ENCODE data around the gene COA8. TPM values are rescaled to one million over a fixed set of nuclear protein-coding genes. Genes with fewer than 3 reads are reported as not detected.

Gene COA8
- total and polyA plus RNA-seq, 2 of the 8 experiments (the other 6 are each of a cell fraction or from before 2014, with no cell fraction given): 7.1 to 35.5 TPM

GRCh38 chr14:103550451-103551337, 12.1 kb upstream of the COA8 start:
- peaks cover 0 to 3% (median 1%) of the 10 kb centered on the region in 4 experiments; a peak in 4 of 7 replicates for H3K4me1 ChIP-seq (replicated peaks in 1 of 4; ENCODE audit: control insufficient read depth in 3 of 4, insufficient read depth in 4 of 4, low read length in 3 of 4)
- ChIA-PET CTCF (ENCODE audit: partially characterized antibody) (interaction anchor here (0.6 to 28.8 kb wide), 7 partner anchors 10 to 607 kb away, joined by 3 to 921 read pairs (median 8); partner anchors contain the start of genes BAG5, CKB and TRMT61A), POLR2A (ENCODE audit: partially characterized antibody) (interaction anchor here (1.3 to 29.8 kb wide), 6 partner anchors 8 to 211 kb away, joined by 3 to 844 read pairs (median 18); partner anchors contain the start of genes BAG5, CKB and COA8)
- peak overlapping the region; percentile 66; the same call in 1 of the 2 replicates for H2BK5ac ChIP-seq (ENCODE audit: low read depth, low read length)
- H3K4me3 ChIP-seq (ENCODE audit: extremely low read depth in 1 of 4, insufficient read depth in 2 of 4, low read depth in 3 of 4, low read length in 4 of 4): no peak overlapping the region
- H3K36me3 ChIP-seq (ENCODE audit: control insufficient read depth in 2 of 4, insufficient read depth in 4 of 4, low read length in 3 of 4): no peaks in the 10 kb centered on the region
- H3K27ac ChIP-seq (ENCODE audit: low read depth, low read length): no peak overlapping the region
- no peak overlapping the region for H4K5ac ChIP-seq (ENCODE audit: insufficient read length, low read depth, low read length)
- H2AFZ ChIP-seq (ENCODE audit: low read length): no peak overlapping the region
- H3K23me2 ChIP-seq (ENCODE audit: low read depth, low read length): no peaks in the 10 kb centered on the region
- no peak overlapping the region for H4K91ac ChIP-seq (replicated peaks; ENCODE audit: insufficient read length, low read length)
- H4K8ac ChIP-seq (ENCODE audit: extremely low read depth, insufficient read depth, low read length): no peak overlapping the region
- no peaks in the 10 kb centered on the region for H3K79me1 ChIP-seq (ENCODE audit: low read depth, low read length)
- DNase-seq (ENCODE audit: low read depth in 1 of 2, low spot score in 2 of 2) (no peak), FAIRE-seq (no peak)
- H4K20me1 ChIP-seq (replicated peaks in 1 of 2; ENCODE audit: control insufficient read depth in 1 of 2, insufficient read depth in 2 of 2, low read length in 2 of 2): peaks cover 0 to 4% of the 10 kb centered on the region in 2 experiments
- no peak overlapping the region for H3K56ac ChIP-seq (replicated peaks; ENCODE audit: insufficient read length, low read depth, low read length)
- no peak overlapping the region for H3K9ac ChIP-seq (replicated peaks in 1 of 4; ENCODE audit: extremely low read depth in 1 of 4, low read depth in 3 of 4, low read length in 3 of 4)
- no peak overlapping the region for H3K23ac ChIP-seq (ENCODE audit: insufficient read length)
- peak overlapping the region; percentile 90; the same call in 1 of the 2 replicates for H2AK5ac ChIP-seq (ENCODE audit: low read depth, low read length)
- no peaks in the 10 kb centered on the region for H3K9me3 ChIP-seq (ENCODE audit: insufficient read depth in 2 of 2, low read depth in 1 of 2, low read length in 1 of 2)
- no peaks in the 10 kb centered on the region for H3K27me3 ChIP-seq (replicated peaks in 1 of 4; ENCODE audit: control insufficient read depth in 3 of 4, extremely low read depth in 1 of 4, insufficient read depth in 3 of 4, low read length in 3 of 4)
- H3K4me2 ChIP-seq (ENCODE audit: insufficient read depth in 1 of 2, low read depth in 2 of 2, low read length in 2 of 2): no peak overlapping the region
- H3K79me2 ChIP-seq (ENCODE audit: control insufficient read depth in 1 of 2, insufficient read depth in 2 of 2, low read length in 2 of 2): no peaks in the 10 kb centered on the region
- H3K4ac ChIP-seq (replicated peaks; ENCODE audit: insufficient read length, low read depth, low read length): no peak overlapping the region
- TF ChIP-seq RXRA (IDR thresholded peaks at IDR 0.05; ENCODE audit: insufficient read depth, low read depth, low read length): no peak
- TF ChIP-seq NANOG (IDR thresholded peaks at IDR 0.05; ENCODE audit: insufficient read depth, low read depth, low read length, poor library complexity, severe bottlenecking): no peak
- H2BK20ac ChIP-seq (ENCODE audit: low read length): no peak overlapping the region
- no peak overlapping the region for H2BK15ac ChIP-seq (ENCODE audit: low read length)
- no peak overlapping the region for H3K18ac ChIP-seq (ENCODE audit: extremely low read depth, low read length)
- no peak overlapping the region for H2BK120ac ChIP-seq (replicated peaks; ENCODE audit: low read depth, low read length)
- 94% methylated on average over 18 of the region's 22 CpGs; no CpG with 5 or more reads in 1 of the 2 experiments for WGBS, 2 experiments (ENCODE audit: extremely low coverage in 1 of 2, insufficient coverage in 1 of 2, insufficient read length in 1 of 2, insufficient replicate concordance in 2 of 2, low coverage in 1 of 2, low lambda C conversion rate in 2 of 2, missing lambda C conversion rate in 1 of 2)
- no peak overlapping the region for H3K14ac ChIP-seq (ENCODE audit: insufficient read length)
- no peak overlapping the region for H2BK12ac ChIP-seq (ENCODE audit: low read depth, low read length)

All from H1 (cell line).